Urinary bladder (tissue), 4 donors: ENCODE data around the gene SLC36A3. TPM values are rescaled to one million over a fixed set of nuclear protein-coding genes. Genes with fewer than 3 reads are reported as not detected.
A peak's percentile ranks its signal among the peaks of the same experiment; 100 is the strongest.
"Not testable (repeated sequence)": the region's sequence is repeated elsewhere in the genome, so short reads cannot be mapped to it uniquely, and the experiment has no call there.

Experiments used
- DNase-seq: peaks from one replicate; pipeline ENCODE4 v3.0.0-alpha.2; 2015; ENCODE audit errors: extremely low spot score
- H3K27ac ChIP-seq: one replicate; pipeline ENCODE4 v1.5.1; 2013; ENCODE audit warnings: low read depth, mild to moderate bottlenecking, moderate library complexity
- H3K36me3 ChIP-seq: one replicate; pipeline ENCODE4 v1.6.1; 2013; ENCODE audit warnings: mild to moderate bottlenecking, moderate library complexity; ENCODE audit not compliant: insufficient read depth
- H3K4me1 ChIP-seq: one replicate; pipeline ENCODE4 v1.6.1; 2013; ENCODE audit warnings: mild to moderate bottlenecking, moderate library complexity; ENCODE audit not compliant: insufficient read depth
- H3K4me3 ChIP-seq: one replicate; pipeline ENCODE4 v1.5.1; 2013; ENCODE audit warnings: low read depth, low read length
- WGBS: extraction: QIAGEN DNeasy Blood & Tissue Kit; methylation state at CpG from one replicate; pipeline ENCODE4 v1.1.7; 2013; 5-methylcytosine and 5-hydroxymethylcytosine counted together
- polyA plus RNA-seq: library from polyadenylated mRNA; stranded (reverse); fragments of 200-250 nt; gene quantifications from one replicate; pipeline ENCODE4 v1.2.3, GENCODE V29; 2013
- total RNA-seq: library from RNA; depleted of rRNA; stranded (reverse); fragments of >200 nt; gene quantifications from one replicate; pipeline ENCODE4 v1.2.3, GENCODE V29; 2014
- donor health status: healthy with polysubstance abuse.
- donor health status: healthy.

Gene SLC36A3
- total and polyA plus RNA-seq, 2 donors: not detected

- H3K4me1 ChIP-seq: no peaks in the 10 kb centered on the region
- no peak for DNase-seq
- WGBS: 86% methylated on average over 10 of the region's 10 CpGs
- H3K36me3 ChIP-seq: no peaks in the 10 kb centered on the region
- no peak overlapping the region for H3K27ac ChIP-seq
- no peak overlapping the region for H3K4me3 ChIP-seq
Observed at GRCh38 chr5:151250346-151251000, 53.1 kb downstream of the SLC36A3 start.

- no peak for DNase-seq
Observed at GRCh38 chr5:151249281-151249680, 54.3 kb downstream of the SLC36A3 start.

GRCh38 chr5:151248651-151249050, 54.9 kb downstream of the SLC36A3 start:
- DNase-seq: no peak

More at GRCh38 chr5:151249281-151249680, 54.3 kb downstream of the SLC36A3 start:
- Histone ChIP-seq H3K36me3 (no peaks in the 10 kb centered on the region), H3K4me1 (no peaks in the 10 kb centered on the region), H3K27ac (no peak overlapping the region), H3K4me3 (no peak overlapping the region)
- 79% methylated on average over 5 of the region's 5 CpGs for WGBS

DNA sequence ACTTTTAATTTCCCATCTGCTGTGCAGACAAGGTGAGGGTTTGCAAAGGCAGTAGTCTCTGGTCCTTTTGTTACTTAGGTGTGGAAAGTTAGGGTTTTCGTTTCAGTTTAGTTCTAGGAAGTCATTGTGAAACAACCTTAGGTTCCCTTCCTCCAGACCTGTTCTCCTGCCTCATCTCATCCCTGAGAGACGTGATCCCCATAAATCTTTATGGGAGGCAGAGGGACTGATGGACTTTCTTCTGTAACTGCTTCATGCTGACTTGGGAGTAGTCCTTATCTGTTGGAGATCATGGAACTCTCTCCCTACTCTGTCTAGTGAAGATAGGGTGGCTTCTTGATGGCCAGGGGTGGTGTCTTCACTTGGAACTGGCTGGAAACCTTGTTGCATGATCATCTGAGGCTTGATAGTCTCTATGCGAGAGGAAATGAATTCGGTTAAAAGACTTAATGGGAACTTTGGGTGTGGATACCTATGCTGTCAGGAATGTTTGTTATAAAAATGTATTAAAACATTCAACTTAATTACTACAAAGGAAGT, 57.8 kb downstream of the SLC36A3 start:
- Histone ChIP-seq H3K36me3 (no peaks in the 10 kb centered on the region), H3K4me3 (no peak overlapping the region), H3K27ac (no peak overlapping the region), H3K4me1 (no peaks in the 10 kb centered on the region)
- no peak for DNase-seq
- 75% methylated on average over 4 of the region's 4 CpGs for WGBS

More at GRCh38 chr5:151248651-151249050, 54.9 kb downstream of the SLC36A3 start:
- H3K27ac ChIP-seq: no peak overlapping the region
- H3K4me1 ChIP-seq: no peaks in the 10 kb centered on the region
- WGBS: 73% methylated on average over 2 of the region's 2 CpGs
- H3K4me3 ChIP-seq: no peak overlapping the region
- no peaks in the 10 kb centered on the region for H3K36me3 ChIP-seq

DNA sequence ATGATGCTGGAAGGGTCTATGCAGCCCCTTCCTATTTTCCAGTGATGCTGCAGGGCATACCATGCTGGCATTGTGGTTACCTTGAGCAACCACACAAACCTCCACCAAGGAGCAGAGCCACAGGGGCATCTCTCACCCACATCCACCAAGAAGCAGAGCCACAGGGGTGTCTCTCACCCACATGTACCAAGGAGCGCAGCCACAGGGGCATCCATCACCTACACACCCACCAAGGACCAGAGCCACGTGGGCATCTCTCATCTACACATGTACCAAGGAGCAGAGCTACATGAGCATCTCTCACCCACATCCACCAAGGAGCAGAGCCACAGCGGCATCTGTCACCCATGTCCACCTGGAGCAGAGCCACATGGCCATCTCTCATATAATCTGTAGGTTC, 59.4 kb downstream of the SLC36A3 start:
- 92% methylated on average over 3 of the region's 3 CpGs for WGBS
- Histone ChIP-seq H3K4me1 (no peaks in the 10 kb centered on the region), H3K36me3 (no peaks in the 10 kb centered on the region), H3K27ac (no peak overlapping the region), H3K4me3 (no peak overlapping the region)
- no peak for DNase-seq

DNA sequence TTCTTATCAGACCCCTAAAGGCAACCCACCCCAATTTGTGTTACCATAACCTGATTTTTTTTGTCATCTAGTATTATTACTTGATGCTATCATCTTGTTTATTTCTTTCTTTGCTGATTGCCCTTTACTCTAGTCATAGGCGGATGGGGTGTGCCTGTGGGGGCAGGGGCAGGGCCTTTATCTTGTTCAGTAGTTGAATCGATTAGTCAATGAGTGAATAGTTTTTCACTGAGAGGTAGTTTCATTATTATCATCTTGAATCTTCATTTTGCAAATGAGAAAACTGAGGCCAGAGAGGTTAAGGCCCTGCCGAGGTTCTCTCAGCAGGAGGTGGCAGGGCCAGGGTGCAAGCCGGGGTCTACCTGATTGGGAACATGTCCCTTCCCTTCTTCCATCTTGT, 60.0 kb downstream of the SLC36A3 start:
- WGBS: 90% methylated on average over 4 of the region's 4 CpGs
- Histone ChIP-seq H3K36me3 (no peaks in the 10 kb centered on the region), H3K4me1 (no peaks in the 10 kb centered on the region), H3K27ac (no peak overlapping the region), H3K4me3 (no peak overlapping the region)
- DNase-seq: no peak

DNA sequence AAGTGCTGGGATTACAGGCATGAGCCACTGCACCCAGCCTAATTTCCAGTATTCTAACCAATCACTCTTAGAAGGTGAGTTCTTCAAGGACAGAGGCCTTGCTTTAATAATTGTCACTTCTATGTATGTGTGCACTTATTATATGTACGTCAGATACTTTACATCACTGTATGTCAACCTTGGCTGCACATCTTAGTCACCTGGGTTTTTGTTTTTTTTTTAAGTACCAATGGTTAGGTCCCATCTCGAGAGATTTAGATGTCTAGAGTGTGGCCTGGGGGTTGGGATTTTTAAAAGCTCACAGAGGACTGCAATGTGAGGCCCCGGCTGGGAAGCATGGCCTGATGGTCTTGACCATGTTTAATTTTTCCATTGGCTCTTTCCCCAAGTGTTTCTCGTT, 60.4 kb downstream of the SLC36A3 start:
- Histone ChIP-seq H3K4me1 (no peaks in the 10 kb centered on the region), H3K4me3 (no peak overlapping the region), H3K27ac (no peak overlapping the region), H3K36me3 (no peaks in the 10 kb centered on the region)
- no peak for DNase-seq
- 83% methylated on average over 4 of the region's 4 CpGs for WGBS

- Histone ChIP-seq H3K4me1 (no peaks in the 10 kb centered on the region), H3K4me3 (no peak overlapping the region), H3K27ac (no peak overlapping the region), H3K36me3 (no peaks in the 10 kb centered on the region)
- 88% methylated on average over 2 of the region's 2 CpGs for WGBS
- no peak for DNase-seq
Observed at GRCh38 chr5:151240924-151241635, 62.5 kb downstream of the SLC36A3 start.

- 91% methylated on average over 10 of the region's 10 CpGs for WGBS
- not testable (repeated sequence) for H3K4me1 ChIP-seq, DNase-seq, H3K27ac ChIP-seq, H3K4me3 ChIP-seq, H3K36me3 ChIP-seq
Observed at GRCh38 chr5:151240268-151240835, 63.2 kb downstream of the SLC36A3 start.

DNA sequence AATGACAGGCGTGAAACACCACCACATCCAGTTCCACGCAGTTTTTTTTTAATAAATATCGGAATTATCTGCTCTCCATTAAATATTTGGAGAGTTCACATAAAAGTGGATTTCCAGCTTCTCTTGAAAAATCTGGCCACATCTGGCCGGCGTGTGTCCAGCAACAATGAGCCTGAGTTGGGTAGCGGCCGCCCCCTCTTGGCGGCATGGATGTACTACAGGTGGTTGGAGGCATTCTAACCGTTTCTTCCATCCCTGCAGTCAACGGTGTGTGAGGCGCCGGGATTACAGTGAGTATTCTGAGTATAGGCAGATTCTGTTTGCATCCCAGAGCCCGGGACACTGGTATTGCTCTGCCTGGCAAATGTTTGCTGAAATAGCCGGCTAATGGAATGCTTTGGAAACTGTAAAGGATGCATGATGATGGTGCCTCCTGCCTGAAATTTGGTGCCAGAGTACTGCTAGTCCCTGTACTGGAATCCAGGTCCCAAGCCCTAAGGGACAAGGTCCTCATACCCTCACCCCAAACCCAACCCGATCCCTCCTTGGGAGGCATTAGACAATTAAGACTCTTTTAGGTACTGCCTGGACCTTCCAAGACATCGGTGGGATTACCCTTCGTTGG, 64.2 kb downstream of the SLC36A3 start:
- no peak overlapping the region for H3K27ac ChIP-seq
- H3K36me3 ChIP-seq: no peaks in the 10 kb centered on the region
- 18% methylated on average over 17 of the region's 17 CpGs for WGBS
- H3K4me3 ChIP-seq: no peak overlapping the region
- H3K4me1 ChIP-seq: no peaks in the 10 kb centered on the region
- peak; percentile 57 for DNase-seq

DNA sequence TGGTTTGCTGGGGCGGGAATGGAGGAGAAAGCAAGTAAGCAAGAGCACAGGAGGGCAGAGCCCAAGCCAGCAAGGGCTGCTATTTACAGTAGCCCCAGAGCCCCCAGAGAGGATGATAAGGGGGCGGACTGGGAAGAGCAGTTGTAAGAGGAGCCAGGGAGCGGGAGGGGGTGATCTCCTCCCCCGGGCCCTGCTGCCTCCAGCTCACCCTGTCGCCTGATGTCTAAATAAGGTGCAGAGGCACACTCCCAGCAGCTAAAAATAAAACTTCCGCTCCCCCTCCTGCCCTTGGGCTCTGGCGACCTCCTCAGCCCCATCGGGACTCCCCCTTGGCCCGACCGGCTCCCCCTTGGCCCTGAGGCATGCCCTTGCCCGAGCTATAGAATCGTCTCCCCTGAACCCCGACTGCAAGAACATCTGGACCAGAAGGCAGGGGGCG, 65.2 kb downstream of the SLC36A3 start:
- DNase-seq: no peak
- H3K27ac ChIP-seq: no peak overlapping the region
- 21% methylated on average over 14 of the region's 14 CpGs for WGBS
- peak overlapping the region; percentile 4 for H3K4me3 ChIP-seq
- no peaks in the 10 kb centered on the region for H3K4me1 ChIP-seq
- H3K36me3 ChIP-seq: no peaks in the 10 kb centered on the region

DNA sequence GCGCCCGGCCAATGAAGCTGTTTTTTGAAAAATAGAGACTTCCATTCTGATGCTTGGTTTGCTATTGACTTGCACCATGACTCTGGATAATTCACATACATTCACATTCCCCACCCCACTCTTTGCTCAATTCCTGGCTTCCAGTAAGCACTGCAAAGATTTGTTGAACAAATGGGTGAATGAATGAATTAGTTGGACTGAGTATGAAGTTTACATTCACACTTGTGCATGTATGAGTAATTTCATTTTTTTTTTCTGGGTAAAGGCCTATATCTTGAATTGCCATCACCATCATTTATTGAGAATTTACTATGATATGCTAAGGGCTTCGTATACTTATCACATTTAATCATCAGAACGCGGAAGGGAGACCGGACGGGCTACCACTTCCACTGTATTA, 65.9 kb downstream of the SLC36A3 start:
- H3K4me3 ChIP-seq: no peak overlapping the region

GRCh38 chr5:151236888-151237287, 66.7 kb downstream of the SLC36A3 start:
- WGBS: 96% methylated on average over 1 of the region's 1 CpG
- no peaks in the 10 kb centered on the region for H3K36me3 ChIP-seq
- H3K27ac ChIP-seq: no peak overlapping the region
- H3K4me1 ChIP-seq: no peaks in the 10 kb centered on the region
- no peak overlapping the region for H3K4me3 ChIP-seq
- DNase-seq: no peak

More for the DNA sequence above, 65.9 kb downstream of the SLC36A3 start:
- WGBS: 71% methylated on average over 7 of the region's 7 CpGs
- no peak for DNase-seq
- H3K36me3 ChIP-seq: no peaks in the 10 kb centered on the region
- H3K4me1 ChIP-seq: no peaks in the 10 kb centered on the region
- no peak overlapping the region for H3K27ac ChIP-seq
